Esophagus muscularis mucosa (tissue), 4 donors: ENCODE measurements around the gene WDCP.

ENCODE experiments used
- EP300 ChIP-seq: sonication (generic); formaldehyde crosslinking; IDR thresholded peaks from one replicate; pipeline ENCODE4 v1.6.1; 2017; ENCODE audit warnings: antibody characterized with exemption
- POLR2A ChIP-seq: fragments of 450-650 bp; IDR thresholded peaks from one replicate; pipeline ENCODE4 v1.6.1; 2017; ENCODE audit warnings: antibody characterized with exemption, moderate library complexity, mild to moderate bottlenecking, low read depth
- POLR2AphosphoS5 ChIP-seq, 2 donors: sonication (generic); formaldehyde crosslinking; IDR thresholded peaks; one replicate each; pipeline ENCODE4 v1.6.1; 2017; ENCODE audit warnings: antibody characterized with exemption in 2 of 2
- TF ChIP-seq, protein P1 (sequence below), 3 experiments: fragments of 200-600 bp in 2 of 3; fragments of 450-650 bp in 1 of 3; sonication (generic) in 2 of 3; IDR thresholded peaks; one replicate each; pipeline ENCODE4 v1.5.1; 2017 to 2019; ENCODE audit warnings: antibody characterized with exemption in 3 of 3, mild to moderate bottlenecking in 2 of 3, moderate library complexity in 1 of 3

DNA sequence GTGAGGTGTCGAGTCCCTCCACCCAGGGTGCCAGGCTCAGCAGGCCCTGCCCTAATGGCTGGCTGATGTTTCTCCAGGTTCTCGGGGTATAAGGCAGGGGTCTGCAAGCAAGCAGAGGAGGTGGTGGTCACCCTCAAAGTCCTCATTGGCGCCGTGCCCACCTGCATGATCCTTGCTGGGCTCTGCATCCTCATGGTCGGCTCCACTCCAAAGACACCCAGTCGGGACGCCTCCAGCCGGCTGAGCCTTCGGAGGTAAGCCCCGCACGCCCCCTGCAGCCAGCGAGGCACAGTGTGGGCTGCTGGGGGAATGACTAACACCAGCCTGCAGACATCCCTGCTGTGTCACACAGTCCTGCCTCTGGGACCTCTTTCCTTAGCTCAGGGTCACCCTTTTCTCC, 23.2 kb downstream of the WDCP start:
- TF ChIP-seq POLR2A (no peak), POLR2AphosphoS5 (IDR thresholded peaks at IDR 0.05) (no peak), EP300 (no peak)
- TF ChIP-seq, protein P1, sequence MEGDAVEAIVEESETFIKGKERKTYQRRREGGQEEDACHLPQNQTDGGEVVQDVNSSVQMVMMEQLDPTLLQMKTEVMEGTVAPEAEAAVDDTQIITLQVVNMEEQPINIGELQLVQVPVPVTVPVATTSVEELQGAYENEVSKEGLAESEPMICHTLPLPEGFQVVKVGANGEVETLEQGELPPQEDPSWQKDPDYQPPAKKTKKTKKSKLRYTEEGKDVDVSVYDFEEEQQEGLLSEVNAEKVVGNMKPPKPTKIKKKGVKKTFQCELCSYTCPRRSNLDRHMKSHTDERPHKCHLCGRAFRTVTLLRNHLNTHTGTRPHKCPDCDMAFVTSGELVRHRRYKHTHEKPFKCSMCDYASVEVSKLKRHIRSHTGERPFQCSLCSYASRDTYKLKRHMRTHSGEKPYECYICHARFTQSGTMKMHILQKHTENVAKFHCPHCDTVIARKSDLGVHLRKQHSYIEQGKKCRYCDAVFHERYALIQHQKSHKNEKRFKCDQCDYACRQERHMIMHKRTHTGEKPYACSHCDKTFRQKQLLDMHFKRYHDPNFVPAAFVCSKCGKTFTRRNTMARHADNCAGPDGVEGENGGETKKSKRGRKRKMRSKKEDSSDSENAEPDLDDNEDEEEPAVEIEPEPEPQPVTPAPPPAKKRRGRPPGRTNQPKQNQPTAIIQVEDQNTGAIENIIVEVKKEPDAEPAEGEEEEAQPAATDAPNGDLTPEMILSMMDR (IDR thresholded peaks at IDR 0.05): peak in 2 of 3 experiments; percentile 8 to 30
